Glutamatergic neuron (in vitro differentiated cells): Measurements from ENCODE around the gene SALL2. TPM values are rescaled to one million over a fixed set of nuclear protein-coding genes. Genes with fewer than 3 reads are reported as not detected.
"Not testable (repeated sequence)": the region's sequence is repeated elsewhere in the genome, so short reads cannot be mapped to it uniquely, and the experiment has no call there.

Experiments used
- DNase-seq: peaks from one replicate; pipeline ENCODE4 v3.0.0; 2022
- H3K27ac Mint-ChIP-seq: one replicate; pipeline ENCODE4 v1.8.0; 2020; ENCODE audit warnings: mild to moderate bottlenecking, mixed read lengths, inconsistent platforms; ENCODE audit not compliant: unreplicated experiment
- H3K27me3 Mint-ChIP-seq: one replicate; pipeline ENCODE4 v1.8.0; 2020; ENCODE audit warnings: mild to moderate bottlenecking, moderate library complexity, mixed read lengths, inconsistent platforms; ENCODE audit not compliant: unreplicated experiment
- H3K36me3 Mint-ChIP-seq: one replicate; pipeline ENCODE4 v1.8.0; 2020; ENCODE audit warnings: mild to moderate bottlenecking, mixed read lengths, inconsistent platforms; ENCODE audit not compliant: unreplicated experiment
- H3K4me1 Mint-ChIP-seq: one replicate; pipeline ENCODE4 v1.8.0; 2020; ENCODE audit warnings: mild to moderate bottlenecking, low read depth, mixed read lengths, inconsistent platforms; ENCODE audit not compliant: unreplicated experiment
- H3K4me3 Mint-ChIP-seq: one replicate; pipeline ENCODE4 v1.8.0; 2020; ENCODE audit warnings: mild to moderate bottlenecking, mixed read lengths, inconsistent platforms; ENCODE audit not compliant: unreplicated experiment
- H3K9me3 Mint-ChIP-seq: one replicate; pipeline ENCODE4 v1.8.0; 2020; ENCODE audit warnings: mild to moderate bottlenecking, moderate library complexity, mixed read lengths, inconsistent platforms; ENCODE audit not compliant: unreplicated experiment
- total RNA-seq: library from RNA; stranded (reverse); fragmentation: NEBNext Ultra II Directional; extraction: Animal tissue kit (Norgen Biotek cat#: 25700); gene quantifications from one replicate; pipeline ENCODE4 v1.2.1, GENCODE V29; 2021; ENCODE audit not compliant: unreplicated experiment
- TF ChIP-seq, protein P1 (sequence below): fragments of 200-600 bp; sonication (generic); IDR thresholded peaks from one replicate; pipeline ENCODE4 v1.5.0; 2021; ENCODE audit not compliant: partially characterized antibody, unreplicated experiment

The SALL2 gene
- total RNA-seq, 1 donor from 2014 or later, result 62.9 TPM

DNA sequence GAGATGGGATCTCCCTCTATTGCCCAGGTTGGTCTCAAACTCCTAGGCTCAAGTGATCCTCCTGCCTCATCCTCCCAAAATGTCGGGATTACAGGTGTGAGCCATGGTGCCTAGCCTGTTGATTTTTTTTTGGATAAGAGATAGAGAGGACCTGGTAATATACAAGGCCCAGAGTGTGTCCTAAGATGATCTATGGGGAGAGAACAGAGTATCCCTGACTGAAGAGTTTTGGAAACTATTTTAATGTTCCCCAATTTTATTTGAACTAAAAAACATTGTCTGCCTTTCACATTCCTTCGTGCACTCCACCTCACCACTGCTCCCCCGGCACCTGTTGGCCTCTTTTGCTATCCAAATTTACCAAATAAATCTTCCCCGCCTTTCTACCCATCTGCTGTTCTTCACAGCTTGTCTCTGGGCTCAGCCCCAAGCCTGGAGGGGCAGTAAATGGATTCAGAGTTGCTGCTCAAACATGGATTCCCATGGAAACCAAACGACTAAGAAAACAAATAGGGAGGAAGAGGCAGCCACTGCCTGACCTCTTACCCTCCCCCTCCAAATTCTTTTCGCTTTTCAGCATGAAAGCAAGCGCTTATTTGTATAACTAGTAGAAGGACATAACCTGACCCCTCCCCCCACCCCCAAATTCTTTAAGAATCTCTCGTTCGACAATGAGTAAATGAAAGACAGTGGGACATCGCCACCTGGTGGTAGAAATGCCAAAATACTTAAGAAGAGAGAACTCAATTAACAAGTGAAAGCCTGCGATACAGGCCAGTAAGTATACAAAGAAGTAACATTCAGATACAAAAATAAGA lies 31.1 kb upstream of the SALL2 start:
- TF ChIP-seq, protein P1, sequence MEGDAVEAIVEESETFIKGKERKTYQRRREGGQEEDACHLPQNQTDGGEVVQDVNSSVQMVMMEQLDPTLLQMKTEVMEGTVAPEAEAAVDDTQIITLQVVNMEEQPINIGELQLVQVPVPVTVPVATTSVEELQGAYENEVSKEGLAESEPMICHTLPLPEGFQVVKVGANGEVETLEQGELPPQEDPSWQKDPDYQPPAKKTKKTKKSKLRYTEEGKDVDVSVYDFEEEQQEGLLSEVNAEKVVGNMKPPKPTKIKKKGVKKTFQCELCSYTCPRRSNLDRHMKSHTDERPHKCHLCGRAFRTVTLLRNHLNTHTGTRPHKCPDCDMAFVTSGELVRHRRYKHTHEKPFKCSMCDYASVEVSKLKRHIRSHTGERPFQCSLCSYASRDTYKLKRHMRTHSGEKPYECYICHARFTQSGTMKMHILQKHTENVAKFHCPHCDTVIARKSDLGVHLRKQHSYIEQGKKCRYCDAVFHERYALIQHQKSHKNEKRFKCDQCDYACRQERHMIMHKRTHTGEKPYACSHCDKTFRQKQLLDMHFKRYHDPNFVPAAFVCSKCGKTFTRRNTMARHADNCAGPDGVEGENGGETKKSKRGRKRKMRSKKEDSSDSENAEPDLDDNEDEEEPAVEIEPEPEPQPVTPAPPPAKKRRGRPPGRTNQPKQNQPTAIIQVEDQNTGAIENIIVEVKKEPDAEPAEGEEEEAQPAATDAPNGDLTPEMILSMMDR, result peak; percentile 89

DNA sequence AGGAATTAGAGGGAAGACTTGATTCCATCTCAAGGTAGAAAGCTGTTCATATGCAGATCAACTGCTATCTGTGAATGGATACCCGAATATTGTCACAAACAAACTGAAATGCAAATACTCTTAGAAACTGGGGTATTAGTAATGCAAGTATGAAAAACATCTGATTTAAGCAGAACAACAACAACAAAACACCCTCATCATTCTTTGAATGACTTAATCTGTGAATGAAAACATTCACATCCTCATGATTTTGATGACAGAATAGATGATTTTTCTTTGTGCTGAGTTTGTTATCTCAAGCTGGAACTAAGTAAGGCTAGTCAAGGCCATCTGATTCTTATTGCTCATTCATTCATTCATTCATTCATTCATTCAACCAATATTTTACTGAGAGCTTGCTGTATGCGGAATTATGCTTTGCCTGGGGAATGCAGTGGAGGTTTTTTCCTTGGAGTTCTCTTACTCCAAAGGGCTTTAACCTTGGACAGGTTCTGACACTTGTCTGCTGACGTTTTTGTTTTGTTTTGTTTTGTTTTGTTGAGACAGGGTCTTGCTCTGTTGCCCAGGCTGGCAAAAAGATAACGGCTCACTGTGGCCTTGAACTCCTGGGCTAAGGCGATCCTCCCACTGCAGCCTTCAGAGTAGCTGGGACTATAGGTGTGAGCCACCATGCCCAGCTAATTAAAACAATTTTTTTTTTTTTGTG lies 30.4 kb upstream of the SALL2 start:
- no peak for DNase-seq
- H3K4me3 Mint-ChIP-seq, result no peak overlapping the region

More for the DNA sequence above, 31.1 kb upstream of the SALL2 start:
- Mint-ChIP-seq H3K4me3 (peak overlapping the region; percentile 65), H3K4me1 (peaks cover 3% of the 10 kb centered on the region), H3K27me3 (peaks cover 2% of the 10 kb centered on the region), H3K27ac (no peak overlapping the region), H3K9me3 (no peaks in the 10 kb centered on the region), H3K36me3 (no peaks in the 10 kb centered on the region)
- DNase-seq, result peak; percentile 57

DNA sequence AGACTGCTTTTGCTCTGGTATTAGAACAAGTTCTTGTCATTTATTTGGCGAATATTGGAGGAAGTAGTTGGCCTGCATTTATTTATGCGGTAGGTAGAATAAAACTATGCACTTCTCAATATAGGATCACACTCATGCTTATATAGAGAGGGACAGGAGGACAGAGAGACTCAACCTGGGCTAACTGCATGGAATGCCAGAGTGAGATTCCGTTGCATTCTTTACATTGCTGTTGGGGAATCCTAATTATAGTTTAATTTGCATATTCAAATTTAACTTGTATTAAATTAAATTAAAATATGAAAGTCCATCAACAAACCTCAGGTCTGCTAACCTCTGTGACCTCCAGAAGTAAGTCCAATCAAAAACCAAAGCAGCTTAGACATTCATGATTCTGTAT lies 27.1 kb upstream of the SALL2 start:
- no peak overlapping the region for H3K27ac Mint-ChIP-seq
- peaks cover 2% of the 10 kb centered on the region for H3K27me3 Mint-ChIP-seq
- H3K9me3 Mint-ChIP-seq, result peaks cover 2% of the 10 kb centered on the region
- H3K4me3 Mint-ChIP-seq, result no peak overlapping the region
- no peaks in the 10 kb centered on the region for H3K36me3 Mint-ChIP-seq
- TF ChIP-seq, protein P1, result no peak
- H3K4me1 Mint-ChIP-seq, result peaks cover 3% of the 10 kb centered on the region
- no peak for DNase-seq

More for the DNA sequence above, 30.4 kb upstream of the SALL2 start:
- peaks cover 3% of the 10 kb centered on the region for H3K4me1 Mint-ChIP-seq
- peaks cover 2% of the 10 kb centered on the region for H3K27me3 Mint-ChIP-seq
- TF ChIP-seq, protein P1, result no peak
- no peaks in the 10 kb centered on the region for H3K9me3 Mint-ChIP-seq
- no peaks in the 10 kb centered on the region for H3K36me3 Mint-ChIP-seq
- H3K27ac Mint-ChIP-seq, result no peak overlapping the region

DNA sequence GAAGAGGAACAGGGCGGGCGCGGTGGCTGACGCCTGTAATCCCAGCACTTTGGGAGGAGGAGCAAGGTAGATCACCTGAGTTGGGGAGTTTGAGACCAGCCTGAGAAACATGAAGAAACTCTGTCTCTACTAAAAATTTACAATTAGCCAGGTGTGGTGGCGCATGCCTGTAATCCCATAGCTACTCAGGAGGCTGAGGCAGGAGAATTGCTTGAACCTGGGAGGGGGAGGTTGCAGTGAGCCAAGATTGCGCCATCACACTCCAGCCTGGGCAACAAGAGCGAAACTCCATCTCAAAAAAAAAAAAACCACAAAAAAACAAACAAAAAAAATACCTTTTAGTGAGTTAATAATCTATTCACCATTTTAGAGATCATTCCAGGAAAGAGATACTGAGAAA lies 18.4 kb upstream of the SALL2 start:
- H3K9me3 Mint-ChIP-seq, H3K27ac Mint-ChIP-seq, H3K4me1 Mint-ChIP-seq, H3K27me3 Mint-ChIP-seq, DNase-seq, H3K36me3 Mint-ChIP-seq, H3K4me3 Mint-ChIP-seq: not testable (repeated sequence)

DNA sequence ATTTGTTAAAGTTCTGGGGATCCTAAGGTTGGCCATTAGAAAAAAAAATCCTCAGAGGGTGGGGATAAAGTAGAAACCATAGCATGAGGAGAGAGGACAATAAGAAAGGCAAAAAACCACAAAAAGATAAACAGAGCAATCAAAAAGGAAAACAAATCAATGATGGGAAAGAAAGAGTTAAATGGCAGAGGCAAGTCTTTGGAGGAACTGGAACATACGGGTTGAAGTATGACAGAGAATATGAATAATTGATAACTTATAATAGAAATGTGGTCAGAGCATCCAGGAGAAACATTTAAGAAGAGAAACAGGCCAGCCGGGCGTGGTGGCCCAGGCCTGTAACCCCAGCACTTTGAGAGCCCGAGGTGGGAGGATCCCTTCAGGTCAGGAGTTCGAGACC lies 17.8 kb upstream of the SALL2 start:
- H3K27me3 Mint-ChIP-seq, result peaks cover 8% of the 10 kb centered on the region
- peak overlapping the region; percentile 62 for H3K4me3 Mint-ChIP-seq

More for the DNA sequence above, 17.8 kb upstream of the SALL2 start:
- no peaks in the 10 kb centered on the region for H3K36me3 Mint-ChIP-seq
- peak; percentile 40 for DNase-seq
- peaks cover 9% of the 10 kb centered on the region for H3K4me1 Mint-ChIP-seq
- H3K9me3 Mint-ChIP-seq, result peaks cover 5% of the 10 kb centered on the region
- TF ChIP-seq, protein P1, result no peak
- peak overlapping the region; percentile 90 for H3K27ac Mint-ChIP-seq
